SK-N-SH (cell line): ENCODE measurements around the gene RBCK1. TPM values are rescaled to one million over a fixed set of nuclear protein-coding genes. Genes with fewer than 3 reads are reported as not detected.

Experiments
- CTCF ChIA-PET: fragments of 300-600, 350-600 bp; formaldehyde crosslinking; extraction: SDS; loops from one replicate; lab custom pipeline; 2021; lab: Yijun Ruan, JAX
- POLR2A ChIA-PET: fragments of 350-600 bp; sonication (Branson Sonifier 250); formaldehyde crosslinking; extraction: SDS; loops from one replicate; lab custom pipeline; 2020; ENCODE audit warnings: antibody characterized with exemption, inconsistent platforms; lab: Yijun Ruan, JAX
- DNase-seq: peaks from one replicate; pipeline ENCODE4 v3.0.0; 2012
- H2AFZ ChIP-seq: fragments of 200-600 bp; sonication (generic); 2 replicates; pipeline ENCODE4 v1.8.1; 2016; ENCODE audit warnings: antibody characterized with exemption, mild to moderate bottlenecking, low read depth
- H3F3A ChIP-seq: fragments of 200-600 bp; sonication (generic); replicated peaks from 2 replicates; pipeline ENCODE3; 2016; ENCODE audit warnings: antibody characterized with exemption, mild to moderate bottlenecking; ENCODE audit not compliant: insufficient read depth
- H3K27ac ChIP-seq, 2 experiments: fragments of 200-500 bp in 1 of 2; fragments of 200-600 bp in 1 of 2; sonication (Bioruptor generic) in 1 of 2; sonication (generic), shearing (Covaris generic) in 1 of 2; 2 replicates each; pipeline versions ENCODE4 v1.5.1 to v1.6.1; 2014 to 2016; ENCODE audit warnings: low read depth in 2 of 2, inconsistent platforms in 1 of 2, low read length in 1 of 2, mild to moderate bottlenecking in 1 of 2, mixed read lengths in 1 of 2
- H3K27me3 ChIP-seq: fragments of 200-600 bp; sonication (generic), shearing (Covaris generic); 2 replicates; pipeline ENCODE4 v1.6.1; 2016; ENCODE audit warnings: mixed run types; ENCODE audit not compliant: insufficient read depth
- H3K36me3 ChIP-seq, 2 experiments: fragments of 200-500 bp in 1 of 2; fragments of 200-600 bp in 1 of 2; sonication (Bioruptor generic) in 1 of 2; sonication (generic) in 1 of 2; replicated peaks in 1 of 2; 2 replicates each; pipeline versions ENCODE3 to v1.5.1; 2014 to 2016; ENCODE audit warnings: low read length in 1 of 2, mild to moderate bottlenecking in 1 of 2; ENCODE audit not compliant: insufficient read depth in 2 of 2, control insufficient read depth in 1 of 2
- H3K4me1 ChIP-seq, 2 experiments: fragments of 200-500 bp in 1 of 2; fragments of 200-600 bp in 1 of 2; sonication (Bioruptor generic) in 1 of 2; sonication (generic), shearing (Covaris generic) in 1 of 2; 2 replicates each; pipeline versions ENCODE4 v1.5.1 to v1.6.1; 2014 to 2016; ENCODE audit warnings: low read depth in 1 of 2, low read length in 1 of 2, mixed run types in 1 of 2; ENCODE audit not compliant: insufficient read depth in 2 of 2, control insufficient read depth in 1 of 2
- H3K4me2 ChIP-seq: fragments of 200-600 bp; sonication (generic), shearing (Covaris generic); 2 replicates; pipeline ENCODE4 v1.6.1; 2017; ENCODE audit warnings: mixed run types
- H3K4me3 ChIP-seq, 2 experiments: fragments of 200-500 bp in 1 of 2; fragments of 200-600 bp in 1 of 2; sonication (Bioruptor generic) in 1 of 2; sonication (generic), shearing (Covaris generic) in 1 of 2; 2 replicates each; pipeline versions ENCODE4 v1.5.1 to v1.8.1; 2014 to 2016; ENCODE audit warnings: low read depth in 2 of 2, inconsistent platforms in 1 of 2, low read length in 1 of 2, mild to moderate bottlenecking in 1 of 2, mixed read lengths in 1 of 2, moderate library complexity in 1 of 2
- H3K79me2 ChIP-seq: fragments of 200-600 bp; sonication (generic); 2 replicates; pipeline ENCODE4 v1.8.1; 2017; ENCODE audit warnings: mild to moderate bottlenecking; ENCODE audit not compliant: insufficient read depth
- H3K9ac ChIP-seq: fragments of 200-600 bp; sonication (generic); 2 replicates; pipeline ENCODE4 v1.6.1; 2017; ENCODE audit warnings: mixed run types
- H3K9me2 ChIP-seq: fragments of 200-600 bp; sonication (generic); 2 replicates; pipeline ENCODE4 v1.6.1; 2017; ENCODE audit warnings: mixed run types
- H3K9me3 ChIP-seq: fragments of 200-600 bp; sonication (generic); 2 replicates; pipeline ENCODE4 v1.6.1; 2017; ENCODE audit warnings: mixed run types, mild to moderate bottlenecking, moderate library complexity
- H4K20me1 ChIP-seq: fragments of 200-600 bp; sonication (generic); 2 replicates; pipeline ENCODE4 v1.6.1; 2017; ENCODE audit warnings: mild to moderate bottlenecking, mixed run types; ENCODE audit not compliant: insufficient read depth
- CHD2 ChIP-seq: fragments of 150-350 bp; IDR thresholded peaks from 2 replicates; pipeline ENCODE4 v1.6.1; 2018; ENCODE audit warnings: low read length; ENCODE audit not compliant: partially characterized antibody
- FOXJ3 ChIP-seq: sonication (generic); formaldehyde crosslinking; IDR thresholded peaks from 2 replicates; pipeline ENCODE4 v1.5.1; 2020; ENCODE audit warnings: mild to moderate bottlenecking, missing genetic modification reagents
- FOXM1 ChIP-seq: IDR thresholded peaks from 2 replicates; pipeline ENCODE4 v1.4.0; 2012; ENCODE audit warnings: low read depth, mild to moderate bottlenecking
- GATA2 ChIP-seq: sonication (generic); formaldehyde crosslinking; IDR thresholded peaks from 2 replicates; pipeline ENCODE4 v1.5.0; 2020; ENCODE audit warnings: mild to moderate bottlenecking, missing genetic modification reagents
- JUND ChIP-seq: IDR thresholded peaks from 2 replicates; pipeline ENCODE4 v1.4.0; 2012
- MEF2A ChIP-seq: IDR thresholded peaks from 2 replicates; pipeline ENCODE4 v1.4.0; 2012; ENCODE audit warnings: low read depth, borderline replicate concordance
- RAD21 ChIP-seq: IDR thresholded peaks from 2 replicates; pipeline ENCODE4 v1.6.1; 2012; ENCODE audit warnings: mild to moderate bottlenecking, low read length
- RXRA ChIP-seq: IDR thresholded peaks from 2 replicates; pipeline ENCODE4 v1.4.0; 2012; ENCODE audit warnings: low read depth, mild to moderate bottlenecking, borderline replicate concordance
- SMC3 ChIP-seq: IDR thresholded peaks from 2 replicates; pipeline ENCODE4 v1.6.1; 2012; ENCODE audit warnings: low read depth, low read length, improper control_type of control experiment
- TCF12 ChIP-seq: IDR thresholded peaks from 2 replicates; pipeline ENCODE4 v1.4.0; 2012
- YY1 ChIP-seq: IDR thresholded peaks from 2 replicates; pipeline ENCODE4 v1.4.0; 2012; ENCODE audit warnings: low read depth, mild to moderate bottlenecking
- WGBS: methylation state at CpG from one replicate; pipeline ENCODE4 v1.1.6; 2017; ENCODE audit warnings: low lambda C conversion rate; 5-methylcytosine and 5-hydroxymethylcytosine counted together
- polyA plus RNA-seq, 3 experiments: library from polyadenylated mRNA; depleted of rRNA; stranded (reverse); fragments of >200 nt; gene quantifications; 2 replicates each; pipeline ENCODE4 v1.2.3, GENCODE V29; 2012
- TF ChIP-seq, protein P1 (sequence below): IDR thresholded peaks from 2 replicates; pipeline ENCODE4 v1.4.0; 2012; ENCODE audit warnings: low read depth, borderline replicate concordance
- TF ChIP-seq, protein P2 (sequence below): fragments of 150-350 bp; IDR thresholded peaks from 2 replicates; pipeline ENCODE4 v1.6.1; 2017; ENCODE audit warnings: antibody characterized with exemption, low read length, low read depth, borderline replicate concordance
- TF ChIP-seq, protein P3 (sequence below): fragments of 150-350 bp; IDR thresholded peaks from 2 replicates; pipeline ENCODE4 v1.6.1; 2016; ENCODE audit warnings: mild to moderate bottlenecking, low read depth, low read length

Gene RBCK1
- polyA plus RNA-seq, 1 of the 3 experiments (the other 2 are of a cell fraction), result 105 TPM

DNA sequence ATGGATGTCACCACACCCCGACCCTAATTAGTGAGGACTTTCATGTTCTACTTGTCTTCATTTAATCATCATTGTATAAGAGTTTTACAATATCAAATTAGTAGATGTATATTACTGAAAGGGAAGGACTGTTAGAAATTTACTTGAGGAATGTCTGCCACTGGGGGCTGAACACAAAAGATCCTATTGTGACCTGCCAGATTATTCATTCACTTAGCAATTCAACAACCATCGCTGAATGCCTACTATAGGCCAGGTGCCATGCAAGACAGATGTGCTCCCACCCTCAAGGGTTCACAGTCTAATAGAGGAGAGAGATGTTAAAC lies 8.0 kb upstream of the RBCK1 start:
- Histone ChIP-seq H3K36me3 (peaks cover 8 to 25% of the 10 kb centered on the region in 2 experiments), H3K9me2 (no peaks in the 10 kb centered on the region), H2AFZ (no peak overlapping the region), H3K4me3 (no peak overlapping the region), H3K27ac (no peak overlapping the region; a peak in 1 of 4 replicates), H3K79me2 (no peaks in the 10 kb centered on the region), H4K20me1 (no peaks in the 10 kb centered on the region), H3F3A (no peaks in the 10 kb centered on the region), H3K4me1 (peaks cover 0 to 8% of the 10 kb centered on the region in 2 experiments; a peak in 1 of 4 replicates), H3K9me3 (no peaks in the 10 kb centered on the region), H3K4me2 (no peak overlapping the region), H3K27me3 (no peaks in the 10 kb centered on the region), H3K9ac (no peak overlapping the region)
- DNase-seq, result no peak
- WGBS, result 50% methylated on average over 2 of the region's 2 CpGs
- ChIA-PET CTCF (interaction anchor here (2.5 kb wide), 1 partner anchor 31 kb away, joined by 11 read pairs; no protein-coding TSS in a partner anchor), POLR2A (no interaction called here)
- TF ChIP-seq RXRA (no peak), CHD2 (peak; percentile 16)

DNA sequence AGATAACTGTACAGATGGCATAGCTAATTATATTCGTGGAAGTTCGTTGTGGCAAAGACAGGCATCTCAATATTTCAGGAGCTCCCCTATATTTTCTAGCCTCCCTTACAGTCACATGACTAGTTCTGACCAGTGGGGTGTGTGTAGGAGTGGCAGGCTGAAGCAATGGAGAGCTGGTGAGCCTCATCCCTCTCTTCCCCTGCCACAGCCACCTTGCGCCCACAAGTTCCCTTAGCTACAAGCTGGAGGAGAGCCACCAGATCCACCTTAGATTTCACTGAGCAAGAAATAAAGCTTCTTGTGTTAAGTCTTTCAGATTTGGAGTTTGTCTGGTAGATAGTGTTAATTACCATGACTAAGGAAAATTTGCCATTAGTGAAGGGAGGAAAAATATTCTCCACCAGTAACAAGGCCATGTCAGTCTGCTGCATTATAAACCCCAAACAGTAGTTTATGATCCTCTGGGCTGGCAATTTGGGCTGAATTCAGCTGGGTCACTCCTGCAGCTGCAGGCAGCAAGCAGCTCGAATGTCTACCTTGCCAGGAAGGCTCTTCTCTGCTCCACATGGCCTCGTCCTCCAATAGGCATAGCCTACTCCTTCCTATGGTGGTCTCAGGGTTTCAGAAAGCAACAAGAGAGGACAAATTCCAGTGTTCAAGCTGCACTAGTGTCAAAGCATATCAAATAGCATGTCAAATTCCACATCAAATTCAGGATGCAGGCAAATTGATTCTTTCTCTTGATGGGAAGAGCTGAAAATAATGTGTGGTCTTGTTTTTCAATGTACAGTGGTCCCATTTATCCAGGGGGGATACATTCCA lies 7.4 kb upstream of the RBCK1 start:
- Histone ChIP-seq H3K27ac (peak overlapping the region in 1 of 2 experiments; percentile 6; a peak in 1 of 4 replicates), H4K20me1 (no peaks in the 10 kb centered on the region), H2AFZ (no peak overlapping the region), H3K27me3 (no peaks in the 10 kb centered on the region), H3K36me3 (peaks cover 8 to 22% of the 10 kb centered on the region in 2 experiments), H3K9me3 (no peaks in the 10 kb centered on the region), H3K9ac (no peak overlapping the region), H3K79me2 (no peaks in the 10 kb centered on the region), H3K4me3 (no peak overlapping the region), H3K9me2 (no peaks in the 10 kb centered on the region), H3K4me2 (no peak overlapping the region), H3F3A (no peaks in the 10 kb centered on the region), H3K4me1 (peaks cover 0 to 8% of the 10 kb centered on the region in 2 experiments; a peak in 1 of 4 replicates)
- 63% methylated on average over 5 of the region's 5 CpGs for WGBS
- DNase-seq, result peak; percentile 53
- ChIA-PET POLR2A (no interaction called here), CTCF (interaction anchor here (2.5 kb wide), 1 partner anchor 31 kb away, joined by 11 read pairs; no protein-coding TSS in a partner anchor)
- TF ChIP-seq FOXJ3 (no peak), GATA2 (0 out of 2 replicates have a peak, but pooled peaks have one; percentile 12)
- TF ChIP-seq, protein P1, sequence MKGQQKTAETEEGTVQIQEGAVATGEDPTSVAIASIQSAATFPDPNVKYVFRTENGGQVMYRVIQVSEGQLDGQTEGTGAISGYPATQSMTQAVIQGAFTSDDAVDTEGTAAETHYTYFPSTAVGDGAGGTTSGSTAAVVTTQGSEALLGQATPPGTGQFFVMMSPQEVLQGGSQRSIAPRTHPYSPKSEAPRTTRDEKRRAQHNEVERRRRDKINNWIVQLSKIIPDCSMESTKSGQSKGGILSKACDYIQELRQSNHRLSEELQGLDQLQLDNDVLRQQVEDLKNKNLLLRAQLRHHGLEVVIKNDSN, result peak; percentile 62; the same call in 1 of the 2 replicates

DNA sequence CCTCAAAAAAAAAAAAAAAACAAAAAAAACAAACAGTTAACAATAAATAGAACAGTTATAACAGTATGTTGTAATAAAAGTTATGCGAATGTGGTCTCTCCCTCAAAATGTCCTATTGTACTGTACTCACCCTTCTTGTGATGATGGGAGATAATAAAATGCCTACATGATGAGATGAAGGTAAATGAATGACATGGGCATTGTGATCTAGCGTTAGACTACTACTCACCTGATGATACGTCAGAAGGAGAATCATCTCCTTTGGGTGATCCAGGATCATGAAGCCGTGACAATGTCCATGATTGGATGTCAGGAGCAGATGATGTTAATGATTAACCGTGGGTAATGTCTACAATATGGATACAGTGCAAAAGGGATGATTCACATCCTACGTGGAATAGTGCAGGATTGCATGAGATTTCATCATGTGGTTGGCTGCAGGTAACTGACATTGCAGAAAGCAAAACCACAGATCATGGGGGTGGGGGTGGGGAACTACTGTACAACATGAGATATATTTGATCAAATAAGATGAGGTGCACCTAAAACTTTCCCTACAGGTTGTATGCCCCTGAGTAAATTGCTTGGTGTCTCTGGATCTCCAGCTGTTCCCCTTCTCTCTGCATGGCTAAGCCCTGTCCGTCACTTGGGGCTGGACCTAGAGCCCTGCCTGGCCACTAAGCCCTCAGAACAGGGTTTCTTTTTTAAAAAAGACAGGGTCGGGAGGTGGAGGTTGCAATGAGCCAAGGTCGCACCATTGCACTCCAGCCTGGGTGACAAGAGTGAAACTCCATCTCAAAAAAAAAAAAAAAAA lies 6.2 kb upstream of the RBCK1 start:
- H3K4me2 ChIP-seq, result no peak overlapping the region
- no peaks in the 10 kb centered on the region for H4K20me1 ChIP-seq
- CTCF ChIA-PET, result interaction anchor here (1.8 to 2.5 kb wide), 2 partner anchors 29 to 337 kb away, joined by 7 to 11 read pairs; no protein-coding TSS in a partner anchor
- peaks cover 8 to 11% of the 10 kb centered on the region in 2 experiments for H3K36me3 ChIP-seq
- no peak overlapping the region for H2AFZ ChIP-seq
- no peaks in the 10 kb centered on the region for H3K79me2 ChIP-seq
- H3F3A ChIP-seq, result peaks cover 2% of the 10 kb centered on the region
- 66% methylated on average over 9 of the region's 9 CpGs for WGBS
- H3K4me1 ChIP-seq, result peaks cover 0 to 10% of the 10 kb centered on the region in 2 experiments; a peak in 2 of 4 replicates
- DNase-seq, result no peak
- TF ChIP-seq, protein P2, sequence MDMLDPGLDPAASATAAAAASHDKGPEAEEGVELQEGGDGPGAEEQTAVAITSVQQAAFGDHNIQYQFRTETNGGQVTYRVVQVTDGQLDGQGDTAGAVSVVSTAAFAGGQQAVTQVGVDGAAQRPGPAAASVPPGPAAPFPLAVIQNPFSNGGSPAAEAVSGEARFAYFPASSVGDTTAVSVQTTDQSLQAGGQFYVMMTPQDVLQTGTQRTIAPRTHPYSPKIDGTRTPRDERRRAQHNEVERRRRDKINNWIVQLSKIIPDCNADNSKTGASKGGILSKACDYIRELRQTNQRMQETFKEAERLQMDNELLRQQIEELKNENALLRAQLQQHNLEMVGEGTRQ, result no peak
- TF ChIP-seq GATA2 (no peak), RAD21 (no peak), FOXM1 (no peak), TCF12 (no peak), YY1 (no peak), MEF2A (no peak), JUND (no peak), CHD2 (no peak), SMC3 (no peak)
- TF ChIP-seq, protein P3, sequence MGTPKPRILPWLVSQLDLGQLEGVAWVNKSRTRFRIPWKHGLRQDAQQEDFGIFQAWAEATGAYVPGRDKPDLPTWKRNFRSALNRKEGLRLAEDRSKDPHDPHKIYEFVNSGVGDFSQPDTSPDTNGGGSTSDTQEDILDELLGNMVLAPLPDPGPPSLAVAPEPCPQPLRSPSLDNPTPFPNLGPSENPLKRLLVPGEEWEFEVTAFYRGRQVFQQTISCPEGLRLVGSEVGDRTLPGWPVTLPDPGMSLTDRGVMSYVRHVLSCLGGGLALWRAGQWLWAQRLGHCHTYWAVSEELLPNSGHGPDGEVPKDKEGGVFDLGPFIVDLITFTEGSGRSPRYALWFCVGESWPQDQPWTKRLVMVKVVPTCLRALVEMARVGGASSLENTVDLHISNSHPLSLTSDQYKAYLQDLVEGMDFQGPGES, result no peak
- TF ChIP-seq, all 33 proteins: peak for 0
- no peaks in the 10 kb centered on the region for H3K9me2 ChIP-seq
- H3K4me3 ChIP-seq, result no peak overlapping the region
- H3K27ac ChIP-seq, result no peak overlapping the region
- no peaks in the 10 kb centered on the region for H3K9me3 ChIP-seq
- no peak overlapping the region for H3K9ac ChIP-seq
- H3K27me3 ChIP-seq, result no peaks in the 10 kb centered on the region
- POLR2A ChIA-PET, result no interaction called here
